Skeletal muscle tissue (tissue), 4 donors: ENCODE results near the gene RPL35A. TPM values are rescaled to one million over a fixed set of nuclear protein-coding genes. Genes with fewer than 3 reads are reported as not detected.
"Not testable (repeated sequence)": the region's sequence is repeated elsewhere in the genome, so short reads cannot be mapped to it uniquely, and the experiment has no call there.

Experiments used
- H3K27ac ChIP-seq: one replicate; pipeline ENCODE4 v1.7.0; 2013; ENCODE audit warnings: mild to moderate bottlenecking, low read depth, low read length, inconsistent platforms
- H3K27me3 ChIP-seq, 3 donors: one replicate each; pipeline ENCODE4 v1.7.0; 2013; ENCODE audit warnings: low read length in 3 of 3; ENCODE audit not compliant: control insufficient read depth in 3 of 3, insufficient read depth in 3 of 3
- H3K36me3 ChIP-seq, 3 donors: one replicate each; pipeline ENCODE4 v1.7.0; 2013; ENCODE audit warnings: low read length in 3 of 3; ENCODE audit not compliant: control insufficient read depth in 3 of 3, insufficient read depth in 3 of 3
- H3K4me1 ChIP-seq, 3 donors: one replicate each; pipeline ENCODE4 v1.7.0; 2013; ENCODE audit warnings: low read length in 3 of 3, mild to moderate bottlenecking in 3 of 3; ENCODE audit not compliant: control insufficient read depth in 3 of 3, insufficient read depth in 3 of 3
- H3K4me3 ChIP-seq, 3 donors: one replicate each; pipeline ENCODE4 v1.7.0; 2013; ENCODE audit warnings: low read length in 3 of 3
- H3K9ac ChIP-seq, 3 donors: one replicate each; pipeline ENCODE4 v1.7.0; 2013; ENCODE audit warnings: low read length in 3 of 3, mild to moderate bottlenecking in 3 of 3, moderate library complexity in 2 of 3, low read depth in 1 of 3
- H3K9me3 ChIP-seq, 3 donors: one replicate each; pipeline ENCODE4 v1.7.0; 2013; ENCODE audit warnings: low read length in 3 of 3; ENCODE audit not compliant: control insufficient read depth in 3 of 3
- total RNA-seq: library from RNA; depleted of rRNA; stranded (reverse); fragments of >200 nt; gene quantifications from one replicate; pipeline ENCODE4 v1.2.3, GENCODE V29; 2014
- donor health status: Osteomylitis.

RPL35A gene
- total RNA-seq, 1 donor from 2014 or later = 1,632 TPM

GRCh38 chr3:197952440-197952839 is 2.5 kb downstream of the RPL35A start:
- Histone ChIP-seq H3K9me3 (no peaks in the 10 kb centered on the region), H3K27ac (no peak overlapping the region), H3K36me3 (peaks cover 40 to 45% (median 45%) of the 10 kb centered on the region in 3 donors), H3K9ac (no peak overlapping the region), H3K4me3 (no peak overlapping the region), H3K4me1 (peaks cover 12 to 39% (median 23%) of the 10 kb centered on the region in 3 donors), H3K27me3 (no peaks in the 10 kb centered on the region)

GRCh38 chr3:197953325-197953724 is 3.3 kb downstream of the RPL35A start:
- no peaks in the 10 kb centered on the region for H3K9me3 ChIP-seq
- peak overlapping the region in 2 of 3 donors; percentile 3 to 58 for H3K9ac ChIP-seq
- no peak overlapping the region for H3K4me3 ChIP-seq
- H3K27ac ChIP-seq = no peak overlapping the region
- peaks cover 12 to 42% (median 27%) of the 10 kb centered on the region in 3 donors for H3K4me1 ChIP-seq
- peaks cover 40 to 47% (median 45%) of the 10 kb centered on the region in 3 donors for H3K36me3 ChIP-seq
- no peaks in the 10 kb centered on the region for H3K27me3 ChIP-seq

- H3K4me1 ChIP-seq = peaks cover 12 to 48% (median 27%) of the 10 kb centered on the region in 3 donors
- H3K9ac ChIP-seq = peak overlapping the region in 1 of 3 donors; percentile 52
- no peaks in the 10 kb centered on the region for H3K27me3 ChIP-seq
- no peak overlapping the region for H3K4me3 ChIP-seq
- H3K36me3 ChIP-seq = peaks cover 40 to 47% (median 45%) of the 10 kb centered on the region in 3 donors
- H3K9me3 ChIP-seq = no peaks in the 10 kb centered on the region
- no peak overlapping the region for H3K27ac ChIP-seq
These were observed 3.9 kb downstream of the RPL35A start for GRCh38 chr3:197953881-197954280.

- peaks cover 40 to 47% (median 45%) of the 10 kb centered on the region in 3 donors for H3K36me3 ChIP-seq
- H3K9me3 ChIP-seq = no peaks in the 10 kb centered on the region
- H3K27ac ChIP-seq = no peak overlapping the region
- no peak overlapping the region for H3K9ac ChIP-seq
- H3K27me3 ChIP-seq = no peaks in the 10 kb centered on the region
- H3K4me3 ChIP-seq = no peak overlapping the region
- peaks cover 17 to 51% (median 35%) of the 10 kb centered on the region in 3 donors for H3K4me1 ChIP-seq
These were observed 6.0 kb downstream of the RPL35A start for GRCh38 chr3:197955892-197956477.

- H3K4me3 ChIP-seq = no peak overlapping the region
- H3K27me3 ChIP-seq = no peaks in the 10 kb centered on the region
- H3K9ac ChIP-seq = no peak overlapping the region
- H3K36me3 ChIP-seq = peaks cover 36 to 47% (median 44%) of the 10 kb centered on the region in 3 donors
- H3K4me1 ChIP-seq = peaks cover 13 to 49% (median 35%) of the 10 kb centered on the region in 3 donors
- no peaks in the 10 kb centered on the region for H3K9me3 ChIP-seq
- no peak overlapping the region for H3K27ac ChIP-seq
These were observed 6.6 kb downstream of the RPL35A start for GRCh38 chr3:197956626-197956988.

- H3K9ac ChIP-seq = no peak overlapping the region
- H3K27me3 ChIP-seq = no peaks in the 10 kb centered on the region
- H3K9me3 ChIP-seq = no peaks in the 10 kb centered on the region
- H3K4me3 ChIP-seq = no peak overlapping the region
- peak overlapping the region; percentile 39 for H3K27ac ChIP-seq
- peaks cover 32 to 43% (median 41%) of the 10 kb centered on the region in 3 donors for H3K36me3 ChIP-seq
- peaks cover 12 to 48% (median 33%) of the 10 kb centered on the region in 3 donors for H3K4me1 ChIP-seq
These were observed 7.8 kb downstream of the RPL35A start for GRCh38 chr3:197957790-197958133.

GRCh38 chr3:197958346-197958745 is 8.4 kb downstream of the RPL35A start:
- Histone ChIP-seq H3K27ac (peak overlapping the region; percentile 39), H3K4me3 (no peak overlapping the region), H3K9me3 (no peaks in the 10 kb centered on the region), H3K4me1 (peaks cover 12 to 42% (median 33%) of the 10 kb centered on the region in 3 donors), H3K36me3 (peaks cover 28 to 38% (median 36%) of the 10 kb centered on the region in 3 donors), H3K9ac (no peak overlapping the region), H3K27me3 (no peaks in the 10 kb centered on the region)

GRCh38 chr3:197958848-197959247 is 8.9 kb downstream of the RPL35A start:
- not testable (repeated sequence) for H3K9ac ChIP-seq, H3K9me3 ChIP-seq, H3K27ac ChIP-seq, H3K27me3 ChIP-seq
- Histone ChIP-seq H3K4me1 (peaks cover 12 to 37% (median 28%) of the 10 kb centered on the region in 3 donors), H3K4me3 (peak overlapping the region in 1 of 3 donors; percentile 92), H3K36me3 (peaks cover 25 to 33% (median 31%) of the 10 kb centered on the region in 3 donors)

GRCh38 chr3:197959500-197959890 is 9.5 kb downstream of the RPL35A start:
- Histone ChIP-seq H3K36me3 (peaks cover 19 to 27% (median 25%) of the 10 kb centered on the region in 3 donors), H3K27me3 (no peaks in the 10 kb centered on the region), H3K9me3 (no peaks in the 10 kb centered on the region), H3K4me3 (peak overlapping the region; percentile 86 to 94 (median 92)), H3K9ac (peak overlapping the region; percentile 35 to 58 (median 36)), H3K4me1 (peaks cover 12 to 31% (median 26%) of the 10 kb centered on the region in 3 donors), H3K27ac (peak overlapping the region; percentile 69)

- Histone ChIP-seq H3K9me3 (no peaks in the 10 kb centered on the region), H3K9ac (peak within 1 kb of the TSS; percentile 77 to 87 (median 85)), H3K4me3 (peak within 1 kb of the TSS; percentile 86 to 94 (median 92)), H3K27me3 (no peaks in the 10 kb centered on the region), H3K27ac (peak within 1 kb of the TSS; percentile 69), H3K4me1 (peaks cover 12 to 31% (median 26%) of the 10 kb centered on the region in 3 donors), H3K36me3 (peaks cover 13 to 21% (median 19%) of the 10 kb centered on the region in 3 donors)
These were observed 10.1 kb downstream of the RPL35A start, which contains the start of gene LMLN for GRCh38 chr3:197959891-197960693. Gene LMLN (plus strand): TSS chr3:197960217. CDS start chr3:197960246, 29 bp downstream.
